Panc1 (cell line): ENCODE measurements around the gene KCNH5. TPM values are rescaled to one million over a fixed set of nuclear protein-coding genes. Genes with fewer than 3 reads are reported as not detected.

ENCODE experiments used
- ATAC-seq: fragments of 200-7000 bp; cut with Tn5 transposase; 2 replicates; pipeline ENCODE4 v1.9.1; 2020; ENCODE audit warnings: mild to moderate bottlenecking, moderate library complexity
- BruUV-seq: library from RNA; stranded (reverse); fragments of 400-500 nt; replicated peaks from 2 replicates; lab custom pipeline; 2021; lab: Mats Ljungman, UMichigan
- CTCF ChIA-PET: fragments of 300-600 bp; sonication (Branson Sonifier 250); formaldehyde crosslinking; loops from one replicate; lab custom pipeline; 2022; ENCODE audit warnings: antibody characterized with exemption; lab: Charles Lee
- POLR2A ChIA-PET: fragments of 300-600 bp; sonication (Branson Sonifier 250); formaldehyde crosslinking; loops from one replicate; lab custom pipeline; 2022; ENCODE audit warnings: antibody characterized with exemption; lab: Charles Lee
- DNase-seq: peaks from one replicate; pipeline ENCODE4 v3.0.0-alpha.2; 2010; ENCODE audit warnings: low read depth, low spot score
- H3K27ac ChIP-seq: 2 replicates; pipeline ENCODE4 v1.5.1; 2011; ENCODE audit warnings: mild to moderate bottlenecking, low read length, inconsistent platforms
- H3K27me3 ChIP-seq: fragments of 200-500 bp; sonication (Bioruptor generic); 2 replicates; pipeline ENCODE4 v1.6.0; 2014; ENCODE audit warnings: low read length, inconsistent platforms; ENCODE audit not compliant: control insufficient read depth, insufficient read depth
- H3K36me3 ChIP-seq: fragments of 200-500 bp; sonication (Bioruptor generic); 2 replicates; pipeline ENCODE4 v1.5.1; 2014; ENCODE audit warnings: inconsistent platforms, mild to moderate bottlenecking, low read length, moderate library complexity; ENCODE audit not compliant: control insufficient read depth, insufficient read depth
- H3K4me1 ChIP-seq: 2 replicates; pipeline ENCODE4 v1.5.1; 2011; ENCODE audit warnings: inconsistent platforms, mild to moderate bottlenecking, low read length, moderate library complexity; ENCODE audit not compliant: control insufficient read depth, insufficient read depth
- H3K4me3 ChIP-seq, 2 experiments: 2 replicates each; pipeline ENCODE4 v1.5.1; 2011 to 2012; ENCODE audit warnings: low read depth in 2 of 2, low read length in 2 of 2, mild to moderate bottlenecking in 2 of 2, inconsistent platforms in 1 of 2, moderate library complexity in 1 of 2
- H3K9me3 ChIP-seq: fragments of 200-500 bp; sonication (Bioruptor generic); 2 replicates; pipeline ENCODE4 v1.5.1; 2014; ENCODE audit warnings: low read depth, mild to moderate bottlenecking, inconsistent platforms, low read length, moderate library complexity; ENCODE audit not compliant: control insufficient read depth, insufficient read depth
- POLR2AphosphoS5 ChIP-seq: IDR thresholded peaks from 2 replicates; pipeline ENCODE4 v1.6.1; 2012; ENCODE audit warnings: mild to moderate bottlenecking, low read depth, low read length, moderate library complexity
- SIN3A ChIP-seq: IDR thresholded peaks from 2 replicates; pipeline ENCODE4 v1.6.1; 2012; ENCODE audit warnings: low read depth, mild to moderate bottlenecking, low read length, moderate library complexity, borderline replicate concordance; ENCODE audit not compliant: insufficient read depth
- TCF7L2 ChIP-seq: IDR thresholded peaks from 2 replicates; pipeline ENCODE4 v1.6.1; 2011; ENCODE audit warnings: mild to moderate bottlenecking, low read depth, low read length, inconsistent platforms
- in situ Hi-C: cut with HindIII; loops from 2 replicates; pipeline ENCODE4 v1.10.0; 2016; ENCODE audit warnings: low sequenced_read_pairs, low pct_unique_long_range_greater_than_20kb
- intact Hi-C: fragments of 100-400 bp; cut with micrococcal nuclease; formaldehyde crosslinking; loops from one replicate; pipeline ENCODE4 v1.10.0; 2022; ENCODE audit not compliant: unreplicated experiment
- total RNA-seq: library from RNA; stranded (reverse); gene quantifications from one replicate; pipeline ENCODE4 v1.2.1, GENCODE V29; 2021; ENCODE audit not compliant: unreplicated experiment
- TF ChIP-seq, protein P1 (sequence below): fragments of 450-650 bp; IDR thresholded peaks from 2 replicates; pipeline ENCODE4 v1.5.1; 2017; ENCODE audit warnings: mild to moderate bottlenecking
- TF ChIP-seq, protein P2 (sequence below), 2 experiments: IDR thresholded peaks; 2 replicates each; pipeline ENCODE4 v1.6.1; 2011 to 2012; ENCODE audit warnings: low read depth in 2 of 2, control low read depth in 1 of 2, low read length in 1 of 2, mild to moderate bottlenecking in 1 of 2, moderate library complexity in 1 of 2; ENCODE audit not compliant: insufficient read depth in 1 of 2

KCNH5 gene
- total RNA-seq, 1 experiment from 2014 or later = not detected

DNA sequence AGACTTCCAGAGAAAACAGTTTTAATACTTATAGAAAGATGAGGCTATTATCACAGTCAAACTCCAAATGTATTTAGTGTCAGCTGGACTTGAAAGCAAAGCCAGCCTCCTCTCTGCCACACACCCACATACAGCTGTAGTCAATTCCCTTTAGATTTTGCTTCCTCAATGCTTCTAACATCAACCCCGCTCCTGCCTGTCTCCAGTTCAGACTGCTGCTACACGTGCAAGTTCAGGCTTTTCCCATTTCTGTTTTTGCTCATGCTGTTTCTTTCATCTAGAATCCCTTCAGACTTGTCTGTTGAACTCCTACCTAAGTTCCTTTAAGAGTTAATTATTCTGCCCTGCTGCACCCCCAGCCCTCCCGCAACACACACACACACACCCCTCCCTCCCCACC lies 380.0 kb downstream of the KCNH5 start:
- in situ Hi-C loops (no loop called here), intact Hi-C loops (no loop called here)
- no peaks in the 10 kb centered on the region for H3K27me3 ChIP-seq
- ATAC-seq = no peak
- TF ChIP-seq POLR2AphosphoS5 = no peak
- no peak for TF ChIP-seq SIN3A
- TF ChIP-seq, protein P1, sequence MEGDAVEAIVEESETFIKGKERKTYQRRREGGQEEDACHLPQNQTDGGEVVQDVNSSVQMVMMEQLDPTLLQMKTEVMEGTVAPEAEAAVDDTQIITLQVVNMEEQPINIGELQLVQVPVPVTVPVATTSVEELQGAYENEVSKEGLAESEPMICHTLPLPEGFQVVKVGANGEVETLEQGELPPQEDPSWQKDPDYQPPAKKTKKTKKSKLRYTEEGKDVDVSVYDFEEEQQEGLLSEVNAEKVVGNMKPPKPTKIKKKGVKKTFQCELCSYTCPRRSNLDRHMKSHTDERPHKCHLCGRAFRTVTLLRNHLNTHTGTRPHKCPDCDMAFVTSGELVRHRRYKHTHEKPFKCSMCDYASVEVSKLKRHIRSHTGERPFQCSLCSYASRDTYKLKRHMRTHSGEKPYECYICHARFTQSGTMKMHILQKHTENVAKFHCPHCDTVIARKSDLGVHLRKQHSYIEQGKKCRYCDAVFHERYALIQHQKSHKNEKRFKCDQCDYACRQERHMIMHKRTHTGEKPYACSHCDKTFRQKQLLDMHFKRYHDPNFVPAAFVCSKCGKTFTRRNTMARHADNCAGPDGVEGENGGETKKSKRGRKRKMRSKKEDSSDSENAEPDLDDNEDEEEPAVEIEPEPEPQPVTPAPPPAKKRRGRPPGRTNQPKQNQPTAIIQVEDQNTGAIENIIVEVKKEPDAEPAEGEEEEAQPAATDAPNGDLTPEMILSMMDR = no peak
- TF ChIP-seq TCF7L2 = no peak
- TF ChIP-seq, protein P2, sequence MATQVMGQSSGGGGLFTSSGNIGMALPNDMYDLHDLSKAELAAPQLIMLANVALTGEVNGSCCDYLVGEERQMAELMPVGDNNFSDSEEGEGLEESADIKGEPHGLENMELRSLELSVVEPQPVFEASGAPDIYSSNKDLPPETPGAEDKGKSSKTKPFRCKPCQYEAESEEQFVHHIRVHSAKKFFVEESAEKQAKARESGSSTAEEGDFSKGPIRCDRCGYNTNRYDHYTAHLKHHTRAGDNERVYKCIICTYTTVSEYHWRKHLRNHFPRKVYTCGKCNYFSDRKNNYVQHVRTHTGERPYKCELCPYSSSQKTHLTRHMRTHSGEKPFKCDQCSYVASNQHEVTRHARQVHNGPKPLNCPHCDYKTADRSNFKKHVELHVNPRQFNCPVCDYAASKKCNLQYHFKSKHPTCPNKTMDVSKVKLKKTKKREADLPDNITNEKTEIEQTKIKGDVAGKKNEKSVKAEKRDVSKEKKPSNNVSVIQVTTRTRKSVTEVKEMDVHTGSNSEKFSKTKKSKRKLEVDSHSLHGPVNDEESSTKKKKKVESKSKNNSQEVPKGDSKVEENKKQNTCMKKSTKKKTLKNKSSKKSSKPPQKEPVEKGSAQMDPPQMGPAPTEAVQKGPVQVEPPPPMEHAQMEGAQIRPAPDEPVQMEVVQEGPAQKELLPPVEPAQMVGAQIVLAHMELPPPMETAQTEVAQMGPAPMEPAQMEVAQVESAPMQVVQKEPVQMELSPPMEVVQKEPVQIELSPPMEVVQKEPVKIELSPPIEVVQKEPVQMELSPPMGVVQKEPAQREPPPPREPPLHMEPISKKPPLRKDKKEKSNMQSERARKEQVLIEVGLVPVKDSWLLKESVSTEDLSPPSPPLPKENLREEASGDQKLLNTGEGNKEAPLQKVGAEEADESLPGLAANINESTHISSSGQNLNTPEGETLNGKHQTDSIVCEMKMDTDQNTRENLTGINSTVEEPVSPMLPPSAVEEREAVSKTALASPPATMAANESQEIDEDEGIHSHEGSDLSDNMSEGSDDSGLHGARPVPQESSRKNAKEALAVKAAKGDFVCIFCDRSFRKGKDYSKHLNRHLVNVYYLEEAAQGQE (IDR thresholded peaks at IDR 0.05; ENCODE audit: insufficient read depth in 1 of 2, low read depth in 2 of 2, low read length in 1 of 2) = no peak
- no peak overlapping the region for H3K27ac ChIP-seq
- no peak overlapping the region for H3K4me3 ChIP-seq
- no TSS peak for BruUV-seq
- POLR2A ChIA-PET = no interaction called here
- no peaks in the 10 kb centered on the region for H3K36me3 ChIP-seq
- H3K9me3 ChIP-seq = no peaks in the 10 kb centered on the region
- DNase-seq = no peak
- H3K4me1 ChIP-seq = no peaks in the 10 kb centered on the region
- CTCF ChIA-PET = no interaction called here

DNA sequence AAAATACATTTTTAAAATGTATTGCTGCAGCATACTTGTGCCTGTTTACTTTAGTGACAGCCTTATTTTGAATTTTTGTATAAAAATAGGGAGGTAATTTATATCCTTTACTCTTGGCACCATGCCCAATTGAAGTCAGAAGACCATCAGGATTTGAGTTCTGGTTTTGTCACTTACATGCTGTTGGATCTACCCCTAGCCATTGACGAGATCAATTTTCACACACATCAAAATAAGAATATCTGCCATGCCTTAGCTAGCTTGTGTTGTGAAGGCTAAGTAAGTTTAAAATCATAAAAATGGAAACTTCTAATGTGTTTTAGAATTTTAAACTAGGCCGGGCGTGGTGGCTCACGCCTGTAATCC lies 381.8 kb downstream of the KCNH5 start:
- Histone ChIP-seq H3K27me3 (no peaks in the 10 kb centered on the region), H3K36me3 (no peaks in the 10 kb centered on the region), H3K27ac (no peak overlapping the region), H3K4me3 (no peak overlapping the region), H3K4me1 (no peaks in the 10 kb centered on the region), H3K9me3 (no peaks in the 10 kb centered on the region)
- in situ Hi-C loops = no loop called here
- intact Hi-C loops = no loop called here
- DNase-seq = no peak
- ChIA-PET CTCF (no interaction called here), POLR2A (no interaction called here)
- no TSS peak for BruUV-seq
- no peak for ATAC-seq
- TF ChIP-seq SIN3A (no peak), POLR2AphosphoS5 (no peak), TCF7L2 (no peak)
- TF ChIP-seq, protein P2 (IDR thresholded peaks at IDR 0.05; ENCODE audit: insufficient read depth in 1 of 2, low read depth in 2 of 2, low read length in 1 of 2) = no peak
- TF ChIP-seq, protein P1 = no peak
